Osteoblast (primary cell): ENCODE measurements around the gene HLA-G. TPM values are rescaled to one million over a fixed set of nuclear protein-coding genes. Genes with fewer than 3 reads are reported as not detected.
"Not testable (repeated sequence)": the region's sequence is repeated elsewhere in the genome, so short reads cannot be mapped to it uniquely, and the experiment has no call there.

Experiments used
- DNase-seq: peaks from one replicate; pipeline ENCODE4 v3.0.0; 2011; ENCODE audit warnings: low spot score, mixed read lengths; ENCODE audit not compliant: insufficient read length; ENCODE audit errors: missing footprints
- H2AFZ ChIP-seq: 2 replicates; pipeline ENCODE4 v1.6.0; 2011; ENCODE audit warnings: mild to moderate bottlenecking, low read length
- H3K27ac ChIP-seq: 2 replicates; pipeline ENCODE4 v1.5.1; 2011; ENCODE audit warnings: mild to moderate bottlenecking, low read depth, low read length, moderate library complexity
- H3K27me3 ChIP-seq: 2 replicates; pipeline ENCODE4 v1.6.0; 2012; ENCODE audit warnings: mild to moderate bottlenecking, control low read depth, inconsistent platforms, low read length, moderate library complexity; ENCODE audit not compliant: insufficient read depth
- H3K36me3 ChIP-seq: 2 replicates; pipeline ENCODE4 v1.5.1; 2011; ENCODE audit warnings: mild to moderate bottlenecking, low read length, control low read depth, moderate library complexity; ENCODE audit not compliant: insufficient read depth
- H3K4me1 ChIP-seq: 2 replicates; pipeline ENCODE4 v1.5.1; 2011; ENCODE audit warnings: mild to moderate bottlenecking, low read length, control low read depth, moderate library complexity; ENCODE audit not compliant: insufficient read depth
- H3K4me2 ChIP-seq: 2 replicates; pipeline ENCODE4 v1.6.0; 2011; ENCODE audit warnings: mild to moderate bottlenecking, low read length; ENCODE audit not compliant: insufficient read depth
- H3K4me3 ChIP-seq: fragments of 200-600 bp; sonication (generic); 3 replicates; pipeline ENCODE4 v1.5.1; 2012; ENCODE audit warnings: mild to moderate bottlenecking, low read length, inconsistent platforms; ENCODE audit not compliant: insufficient read depth
- H3K79me2 ChIP-seq: 2 replicates; pipeline ENCODE4 v1.6.0; 2012; ENCODE audit warnings: mild to moderate bottlenecking, low read length, control low read depth, inconsistent platforms; ENCODE audit not compliant: insufficient read depth
- H3K9me3 ChIP-seq: 2 replicates; pipeline ENCODE4 v1.5.1; 2011; ENCODE audit warnings: low read depth, low read length, control low read depth
- H4K20me1 ChIP-seq: 2 replicates; pipeline ENCODE4 v1.6.0; 2012; ENCODE audit warnings: mild to moderate bottlenecking, low read length, control low read depth; ENCODE audit not compliant: insufficient read depth
- small RNA-seq: library from RNA; depleted of rRNA; stranded (forward); fragments of <200 nt; gene quantifications from one replicate; pipeline ENCODE3, GENCODE V24; 2012
- total RNA-seq: library from RNA; depleted of rRNA; stranded (reverse); fragments of >200 nt; gene quantifications from 2 replicates; pipeline ENCODE4 v1.2.3, GENCODE V29; 2012
- TF ChIP-seq, protein P1 (sequence below): IDR thresholded peaks from 2 replicates; pipeline ENCODE4 v1.5.1; 2011; ENCODE audit warnings: mild to moderate bottlenecking, low read depth, low read length, moderate library complexity; ENCODE audit errors: extremely low read depth

Gene HLA-G
- total RNA-seq, 1 donor: not detected

DNA sequence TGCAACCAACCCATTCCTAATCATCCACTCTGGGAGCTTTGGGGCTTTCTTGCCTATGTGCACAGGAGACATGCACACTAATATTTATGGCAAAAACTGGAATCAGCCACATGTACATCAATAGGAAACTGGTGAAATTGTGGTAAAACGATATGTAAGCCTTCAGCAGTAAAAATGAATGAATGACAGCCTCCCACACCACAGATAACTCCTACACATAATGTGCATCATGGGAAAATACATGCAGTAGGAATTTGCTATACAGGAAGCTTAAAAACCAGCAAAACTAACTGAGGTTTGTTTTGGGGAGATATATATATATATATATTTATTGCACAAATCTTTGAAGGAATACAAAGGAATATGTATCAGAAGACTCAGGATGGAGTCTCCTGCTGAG is 47.6 kb downstream of the HLA-G start:
- H2AFZ ChIP-seq: no peak overlapping the region
- H3K4me1 ChIP-seq: no peaks in the 10 kb centered on the region
- H3K27me3 ChIP-seq: no peaks in the 10 kb centered on the region
- H3K9me3 ChIP-seq: no peaks in the 10 kb centered on the region
- H3K79me2 ChIP-seq: no peaks in the 10 kb centered on the region
- H3K36me3 ChIP-seq: no peaks in the 10 kb centered on the region
- TF ChIP-seq, protein P1, sequence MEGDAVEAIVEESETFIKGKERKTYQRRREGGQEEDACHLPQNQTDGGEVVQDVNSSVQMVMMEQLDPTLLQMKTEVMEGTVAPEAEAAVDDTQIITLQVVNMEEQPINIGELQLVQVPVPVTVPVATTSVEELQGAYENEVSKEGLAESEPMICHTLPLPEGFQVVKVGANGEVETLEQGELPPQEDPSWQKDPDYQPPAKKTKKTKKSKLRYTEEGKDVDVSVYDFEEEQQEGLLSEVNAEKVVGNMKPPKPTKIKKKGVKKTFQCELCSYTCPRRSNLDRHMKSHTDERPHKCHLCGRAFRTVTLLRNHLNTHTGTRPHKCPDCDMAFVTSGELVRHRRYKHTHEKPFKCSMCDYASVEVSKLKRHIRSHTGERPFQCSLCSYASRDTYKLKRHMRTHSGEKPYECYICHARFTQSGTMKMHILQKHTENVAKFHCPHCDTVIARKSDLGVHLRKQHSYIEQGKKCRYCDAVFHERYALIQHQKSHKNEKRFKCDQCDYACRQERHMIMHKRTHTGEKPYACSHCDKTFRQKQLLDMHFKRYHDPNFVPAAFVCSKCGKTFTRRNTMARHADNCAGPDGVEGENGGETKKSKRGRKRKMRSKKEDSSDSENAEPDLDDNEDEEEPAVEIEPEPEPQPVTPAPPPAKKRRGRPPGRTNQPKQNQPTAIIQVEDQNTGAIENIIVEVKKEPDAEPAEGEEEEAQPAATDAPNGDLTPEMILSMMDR: no peak
- no peak overlapping the region for H3K4me3 ChIP-seq
- H3K27ac ChIP-seq: no peak overlapping the region
- no peaks in the 10 kb centered on the region for H4K20me1 ChIP-seq
- no peak for DNase-seq
- H3K4me2 ChIP-seq: no peak overlapping the region

DNA sequence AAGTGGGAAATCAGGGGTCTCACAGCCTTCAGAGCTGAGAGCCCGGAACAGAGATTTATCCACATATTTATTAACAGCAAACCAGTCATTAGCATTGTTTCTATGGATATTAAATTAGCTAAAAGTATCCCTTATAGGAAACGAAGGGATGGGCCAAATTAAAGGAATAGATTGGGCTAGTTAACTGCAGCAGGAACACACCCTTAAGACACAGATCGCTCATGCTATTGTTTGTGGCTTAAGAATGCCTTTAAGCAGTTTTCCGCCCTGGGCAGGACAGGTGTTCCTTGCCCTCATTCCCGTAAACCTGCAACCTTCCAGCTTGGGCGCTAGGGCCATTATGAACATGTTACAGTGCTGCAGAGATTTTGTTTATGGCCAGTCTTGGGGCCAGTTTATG is 48.1 kb downstream of the HLA-G start:
- not testable (repeated sequence) for H2AFZ ChIP-seq, H3K27ac ChIP-seq, H3K4me3 ChIP-seq, H3K4me2 ChIP-seq, H3K27me3 ChIP-seq, H3K9me3 ChIP-seq, H3K36me3 ChIP-seq, DNase-seq, H4K20me1 ChIP-seq, H3K4me1 ChIP-seq, H3K79me2 ChIP-seq

Small RNA genes within 50 kb of the gene (small RNA-seq; reads per million reads assigned to genes)
- not detected for gene MICG

Other genes with a start within 250 kb of the HLA-G start
- not detected in 2 replicates for gene OR2H2, start 242.7 kb upstream of the HLA-G start, total RNA-seq
- 7.6 and 10.9 TPM in 2 replicates for gene GABBR1, start 194.6 kb upstream of the HLA-G start, total RNA-seq
- gene MOG, start 170.7 kb upstream of the HLA-G start, total RNA-seq: not detected in 2 replicates
- 0.36 and 0.59 TPM in 2 replicates for gene ZFP57, start 146.7 kb upstream of the HLA-G start, total RNA-seq
- 30.4 and 44.2 TPM in 2 replicates for gene HLA-F, start 104.4 kb upstream of the HLA-G start, total RNA-seq
- gene HLA-A, start 114.7 kb downstream of the HLA-G start, total RNA-seq: 268 and 292 TPM in 2 replicates
- gene POLR1H, start 233.4 kb downstream of the HLA-G start, total RNA-seq: 16.8 and 21.4 TPM in 2 replicates
- 35.1 TPM in 2 replicates for gene PPP1R11, start 239.4 kb downstream of the HLA-G start, total RNA-seq
- not detected in 2 replicates for gene RNF39, start 247.9 kb downstream of the HLA-G start, total RNA-seq